LNCaP clone FGC (cell line): ENCODE measurements around the gene KCNK6.

Source experiments
- DNase-seq: peaks from one replicate; pipeline ENCODE4 v3.0.0-alpha.2; 2011; ENCODE audit warnings: low read depth
- H3K4me3 ChIP-seq: 2 replicates; pipeline ENCODE4 v1.5.1; 2011; ENCODE audit warnings: mild to moderate bottlenecking, low read depth, low read length, control low read depth
- TF ChIP-seq, protein P1 (sequence below): IDR thresholded peaks from 2 replicates; pipeline ENCODE4 v1.5.1; 2012; ENCODE audit warnings: mild to moderate bottlenecking; ENCODE audit not compliant: control insufficient read depth, insufficient read depth; ENCODE audit errors: extremely low read depth

KCNK6 gene

DNA sequence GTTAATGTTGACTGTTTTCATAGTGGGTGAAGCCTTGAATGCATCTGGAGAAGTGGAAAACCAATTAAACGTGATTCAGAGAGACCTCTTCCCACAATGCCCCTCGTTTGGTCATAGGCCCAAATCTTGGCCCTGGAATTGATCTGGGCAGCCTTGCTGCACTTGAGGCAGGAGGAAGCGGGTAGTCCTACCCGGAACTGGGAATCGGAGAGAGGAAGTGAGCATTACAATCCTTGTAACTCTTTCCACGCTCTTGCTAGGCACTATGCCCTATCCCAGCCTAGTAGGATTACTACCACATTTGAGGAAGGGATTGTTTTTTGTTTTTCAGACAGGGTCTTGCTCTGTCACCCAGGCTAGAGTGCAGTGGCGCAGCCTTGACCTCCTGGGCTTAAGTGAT is 3.6 kb downstream of the KCNK6 start:
- TF ChIP-seq, protein P1, sequence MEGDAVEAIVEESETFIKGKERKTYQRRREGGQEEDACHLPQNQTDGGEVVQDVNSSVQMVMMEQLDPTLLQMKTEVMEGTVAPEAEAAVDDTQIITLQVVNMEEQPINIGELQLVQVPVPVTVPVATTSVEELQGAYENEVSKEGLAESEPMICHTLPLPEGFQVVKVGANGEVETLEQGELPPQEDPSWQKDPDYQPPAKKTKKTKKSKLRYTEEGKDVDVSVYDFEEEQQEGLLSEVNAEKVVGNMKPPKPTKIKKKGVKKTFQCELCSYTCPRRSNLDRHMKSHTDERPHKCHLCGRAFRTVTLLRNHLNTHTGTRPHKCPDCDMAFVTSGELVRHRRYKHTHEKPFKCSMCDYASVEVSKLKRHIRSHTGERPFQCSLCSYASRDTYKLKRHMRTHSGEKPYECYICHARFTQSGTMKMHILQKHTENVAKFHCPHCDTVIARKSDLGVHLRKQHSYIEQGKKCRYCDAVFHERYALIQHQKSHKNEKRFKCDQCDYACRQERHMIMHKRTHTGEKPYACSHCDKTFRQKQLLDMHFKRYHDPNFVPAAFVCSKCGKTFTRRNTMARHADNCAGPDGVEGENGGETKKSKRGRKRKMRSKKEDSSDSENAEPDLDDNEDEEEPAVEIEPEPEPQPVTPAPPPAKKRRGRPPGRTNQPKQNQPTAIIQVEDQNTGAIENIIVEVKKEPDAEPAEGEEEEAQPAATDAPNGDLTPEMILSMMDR: no peak
- no peak overlapping the region for H3K4me3 ChIP-seq
- DNase-seq: no peak

DNA sequence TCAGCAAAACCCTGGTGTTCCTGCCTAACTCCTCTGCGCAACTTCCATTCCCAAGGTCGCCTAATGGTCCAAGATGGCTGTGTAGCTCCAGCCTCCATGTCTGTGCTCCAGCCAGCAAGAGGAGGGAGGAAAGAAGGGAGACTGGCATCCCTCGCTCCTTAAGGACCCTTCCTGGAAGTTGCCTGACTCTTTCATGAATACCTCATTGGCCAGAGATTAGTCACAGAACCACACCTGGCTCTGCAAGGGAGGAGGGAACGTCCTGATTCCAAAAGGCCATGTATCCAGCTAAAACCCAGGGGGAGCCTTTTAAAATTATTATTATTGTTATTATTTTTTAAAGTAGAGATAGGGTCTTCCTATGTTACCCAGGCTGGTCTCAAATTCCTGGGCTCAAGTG is 4.8 kb downstream of the KCNK6 start:
- TF ChIP-seq, protein P1: no peak
- DNase-seq: no peak
- H3K4me3 ChIP-seq: no peak overlapping the region

DNA sequence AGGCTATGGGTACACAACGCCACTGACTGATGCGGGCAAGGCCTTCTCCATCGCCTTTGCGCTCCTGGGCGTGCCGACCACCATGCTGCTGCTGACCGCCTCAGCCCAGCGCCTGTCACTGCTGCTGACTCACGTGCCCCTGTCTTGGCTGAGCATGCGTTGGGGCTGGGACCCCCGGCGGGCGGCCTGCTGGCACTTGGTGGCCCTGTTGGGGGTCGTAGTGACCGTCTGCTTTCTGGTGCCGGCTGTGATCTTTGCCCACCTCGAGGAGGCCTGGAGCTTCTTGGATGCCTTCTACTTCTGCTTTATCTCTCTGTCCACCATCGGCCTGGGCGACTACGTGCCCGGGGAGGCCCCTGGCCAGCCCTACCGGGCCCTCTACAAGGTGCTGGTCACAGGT is 6.9 kb downstream of the KCNK6 start:
- no peak for DNase-seq
- no peak overlapping the region for H3K4me3 ChIP-seq
- TF ChIP-seq, protein P1: no peak

DNA sequence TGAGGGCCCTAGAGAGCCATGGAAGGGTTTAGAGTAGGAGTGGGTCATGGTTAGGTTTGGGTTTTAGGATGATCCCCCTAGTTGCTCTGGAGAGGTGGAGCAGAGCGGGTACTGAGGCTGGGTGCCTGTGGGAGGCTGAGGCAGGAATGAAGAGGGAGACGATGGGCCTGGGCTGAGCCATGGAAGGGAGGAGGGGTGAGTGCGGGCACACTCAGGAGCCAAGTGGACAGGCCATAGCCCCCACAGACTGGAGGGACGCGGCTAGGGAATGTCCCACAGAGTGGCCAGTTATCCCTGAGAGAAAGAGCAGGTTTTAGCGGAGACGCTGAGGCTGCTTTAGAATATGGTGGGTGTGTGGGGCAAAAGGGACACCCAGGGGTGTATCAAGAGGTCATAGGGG is 10.0 kb downstream of the KCNK6 start:
- TF ChIP-seq, protein P1: no peak
- DNase-seq: no peak
- H3K4me3 ChIP-seq: no peak overlapping the region

DNA sequence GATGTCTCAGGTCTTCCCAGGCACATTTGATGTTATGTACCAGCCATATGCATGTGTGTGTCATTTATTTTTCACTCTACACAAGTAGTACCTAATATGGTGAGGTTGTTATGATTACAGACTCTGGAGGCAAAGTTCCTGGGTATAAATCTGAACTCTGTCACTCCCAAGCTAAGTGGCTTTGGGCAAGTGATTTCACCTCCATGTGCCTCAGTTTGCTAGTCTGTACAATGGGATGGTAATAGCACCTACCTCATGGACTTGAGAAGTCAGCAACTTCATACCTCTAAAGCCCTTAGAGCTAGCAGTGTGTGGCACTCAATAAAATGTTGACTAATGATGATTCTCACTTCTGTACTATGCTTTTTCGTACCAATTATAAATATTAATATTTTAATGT is 12.1 kb downstream of the KCNK6 start:
- H3K4me3 ChIP-seq: no peak overlapping the region
- TF ChIP-seq, protein P1: no peak
- no peak for DNase-seq

DNA sequence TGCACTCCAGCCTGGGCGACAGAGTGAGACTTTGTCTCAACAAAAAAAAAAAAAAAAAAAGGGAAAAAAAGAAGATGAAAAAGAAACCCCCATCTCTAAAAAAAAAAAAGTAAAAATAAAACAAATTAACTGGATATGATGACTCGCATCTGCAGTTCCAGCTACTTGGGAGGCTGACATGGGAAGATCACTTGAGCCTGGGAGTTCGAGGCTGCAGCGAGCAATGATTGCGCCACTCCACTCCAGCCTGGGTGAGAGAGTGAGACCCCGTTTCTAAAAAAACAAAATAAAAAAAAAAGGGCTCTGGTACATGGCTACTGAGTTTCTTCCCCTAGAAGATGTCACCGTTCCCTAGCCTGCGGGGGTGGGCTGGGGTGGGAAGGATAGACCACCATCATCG is 13.6 kb downstream of the KCNK6 start:
- no peak for DNase-seq
- TF ChIP-seq, protein P1: no peak

DNA sequence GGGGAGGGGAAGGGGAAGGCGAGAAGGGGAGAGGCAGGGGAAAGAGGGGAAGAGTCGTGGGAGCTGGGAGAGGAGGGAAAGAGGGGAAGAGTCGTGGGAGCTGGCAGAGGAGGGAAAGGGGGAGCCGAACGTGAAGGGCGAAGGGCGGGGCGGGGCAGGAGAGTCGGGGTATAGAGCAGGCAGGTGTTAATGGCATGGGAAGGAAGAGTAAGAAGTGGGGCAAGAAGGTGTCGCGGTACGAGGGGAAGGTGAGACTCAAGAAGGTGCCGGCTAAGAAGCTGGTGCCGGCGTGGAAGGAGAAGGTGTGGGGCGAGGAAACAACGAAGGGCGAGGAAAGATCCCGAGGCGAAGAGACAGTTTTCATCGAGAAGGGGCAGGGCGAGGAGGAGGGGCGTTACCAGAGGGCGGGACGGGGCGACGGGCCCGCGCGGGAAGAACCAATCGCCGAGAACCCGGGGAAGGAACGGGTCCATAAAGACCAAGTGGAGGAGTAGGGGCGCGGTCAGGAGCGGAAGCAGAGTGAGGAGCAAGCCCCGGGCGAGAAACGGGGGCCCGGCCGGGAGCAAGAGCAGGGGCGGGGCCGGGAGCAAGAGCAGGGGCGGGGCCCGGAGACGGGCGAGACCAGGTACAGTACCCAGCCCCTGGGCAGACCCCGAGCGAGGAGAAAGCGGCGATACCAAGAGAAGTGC is 16.4 kb downstream of the KCNK6 start:
- H3K4me3 ChIP-seq: peak overlapping the region; percentile 87
- TF ChIP-seq, protein P1: no peak
- peak; percentile 85 for DNase-seq

More for the DNA sequence above, 13.6 kb downstream of the KCNK6 start:
- H3K4me3 ChIP-seq: no peak overlapping the region
